IMR-90 (cell line): Measurements from ENCODE around the gene PFKFB2.

Experiments
- CTCF ChIP-seq: conservative IDR thresholded peaks from 2 replicates; pipeline ENCODE4 v1.5.1; 2012; ENCODE audit warnings: mild to moderate bottlenecking, low read depth, low read length, improper control_type of control experiment
- MXI1 ChIP-seq: IDR thresholded peaks from 2 replicates; pipeline ENCODE4 v1.6.1; 2012; ENCODE audit warnings: low read depth, mild to moderate bottlenecking, low read length, moderate library complexity, borderline replicate concordance
- RAD21 ChIP-seq: IDR thresholded peaks from 2 replicates; pipeline ENCODE4 v1.6.1; 2012; ENCODE audit warnings: low read length, improper control_type of control experiment

GRCh38 chr1:207004931-207005830 is 47.9 kb upstream of the PFKFB2 start:
- TF ChIP-seq CTCF (peak; percentile 66), MXI1 (no peak), RAD21 (peak; percentile 36; the same call in 1 of the 2 replicates)
